NCI-H2081 treated with DMSO at 0.1 percent for 48 hours (cell line): Measurements from ENCODE around the gene GRIP1.

Experiments used
- DNase-seq: peaks from one replicate; lab custom pipeline; 2025; lab: John Stamatoyannopoulos, UW

Gene GRIP1

DNA sequence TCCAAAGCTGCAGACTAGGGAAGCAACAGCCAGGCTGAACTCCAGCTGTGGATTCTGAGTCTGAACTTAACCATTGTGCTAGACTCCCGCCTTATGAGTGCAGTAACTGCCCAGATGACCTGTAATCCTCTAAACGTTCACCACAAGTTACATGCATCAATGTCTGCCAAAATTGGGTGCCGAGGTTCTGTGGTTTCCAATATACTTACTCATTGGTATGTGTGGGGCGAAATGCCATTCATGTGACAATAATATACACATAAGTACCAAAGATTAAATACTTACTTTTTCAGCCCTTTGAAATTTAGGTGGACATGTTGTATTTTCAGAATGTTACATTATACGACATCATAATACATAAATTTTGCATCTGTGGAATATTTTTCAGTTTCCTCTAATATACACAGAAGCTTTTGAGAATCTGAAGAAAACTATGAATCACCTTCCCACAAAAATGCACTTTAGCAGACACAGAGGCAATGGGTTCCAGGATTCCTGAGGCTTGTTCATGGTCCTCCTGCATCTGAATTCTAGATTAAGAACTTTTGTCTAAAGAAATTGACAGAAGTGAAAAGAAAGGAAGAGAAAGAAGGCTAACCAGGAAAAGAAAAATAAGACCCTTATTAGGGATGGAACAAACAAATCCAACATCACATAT, 31.7 kb downstream of the GRIP1 start:
- DNase-seq, result no peak

DNA sequence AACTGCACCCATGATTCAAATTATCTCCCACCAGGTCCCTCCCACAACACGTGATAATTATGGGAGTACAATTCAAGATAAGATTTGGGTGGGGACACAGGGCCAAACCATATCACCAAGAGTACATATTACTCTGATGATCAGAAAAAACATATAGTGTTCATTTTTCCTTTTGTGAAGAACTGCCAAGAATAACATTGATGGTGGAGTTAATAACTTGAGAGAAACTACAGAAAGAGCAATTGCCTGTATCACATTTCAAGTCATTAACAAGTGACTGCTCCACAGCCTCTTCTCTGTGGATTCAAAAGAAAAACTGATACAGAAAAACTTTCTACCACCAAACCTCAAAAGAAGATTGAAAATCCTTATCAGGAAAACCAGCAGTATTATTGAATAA, 34.7 kb downstream of the GRIP1 start:
- DNase-seq, result no peak

DNA sequence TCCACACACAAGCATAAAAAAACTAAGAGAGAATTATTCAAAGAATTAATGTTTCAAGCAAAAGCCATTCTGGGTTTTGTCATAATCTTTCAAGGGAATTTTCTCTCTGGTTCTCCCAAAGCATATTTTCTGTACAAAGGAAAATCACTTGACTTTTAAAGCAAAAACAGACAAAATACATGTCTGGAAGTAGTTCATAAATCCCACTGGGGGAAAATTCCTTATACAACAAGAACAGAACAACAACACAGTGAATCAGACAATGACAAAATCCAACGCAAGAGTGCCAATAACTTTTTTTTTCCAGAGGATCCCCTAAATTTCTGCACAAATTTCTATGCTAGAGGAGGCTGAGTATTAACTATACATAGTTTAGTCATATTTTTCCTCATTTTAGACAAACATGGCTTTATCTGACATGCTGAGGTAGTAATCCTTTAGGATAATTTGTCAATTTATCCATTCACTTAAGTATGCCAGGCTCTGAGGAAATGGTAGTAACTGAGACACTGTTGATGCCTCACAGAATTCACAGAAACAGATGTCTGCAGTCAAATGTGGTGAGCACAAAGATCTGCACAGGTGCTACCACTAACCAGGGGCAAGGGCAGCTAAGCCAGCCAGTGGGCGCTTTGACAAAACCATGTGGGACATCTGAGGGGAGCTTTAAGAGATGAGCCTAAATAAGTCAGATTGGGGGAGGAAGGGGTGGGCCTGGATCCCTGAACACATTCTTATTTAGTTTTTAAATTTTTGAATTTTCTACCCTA, 38.0 kb downstream of the GRIP1 start:
- no peak for DNase-seq

DNA sequence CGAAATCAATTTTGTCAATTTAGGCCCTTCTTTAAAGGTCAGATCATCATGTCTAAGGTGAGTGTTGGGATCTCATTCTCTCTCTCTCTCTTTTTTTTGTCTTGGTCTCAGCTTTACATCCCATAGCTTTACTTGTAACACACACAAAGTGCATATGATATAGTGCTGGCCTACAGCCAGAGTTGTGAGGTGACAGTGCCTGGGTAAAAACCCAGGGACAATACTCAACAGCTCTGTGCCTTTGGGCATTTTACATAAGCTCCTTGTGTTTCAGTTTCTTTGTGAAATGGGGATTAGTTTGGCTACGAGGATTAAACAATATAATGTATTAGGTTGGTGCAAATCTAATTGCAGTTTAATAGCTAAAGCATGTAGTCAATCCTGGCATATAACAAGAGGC, 40.2 kb downstream of the GRIP1 start:
- DNase-seq, result no peak

DNA sequence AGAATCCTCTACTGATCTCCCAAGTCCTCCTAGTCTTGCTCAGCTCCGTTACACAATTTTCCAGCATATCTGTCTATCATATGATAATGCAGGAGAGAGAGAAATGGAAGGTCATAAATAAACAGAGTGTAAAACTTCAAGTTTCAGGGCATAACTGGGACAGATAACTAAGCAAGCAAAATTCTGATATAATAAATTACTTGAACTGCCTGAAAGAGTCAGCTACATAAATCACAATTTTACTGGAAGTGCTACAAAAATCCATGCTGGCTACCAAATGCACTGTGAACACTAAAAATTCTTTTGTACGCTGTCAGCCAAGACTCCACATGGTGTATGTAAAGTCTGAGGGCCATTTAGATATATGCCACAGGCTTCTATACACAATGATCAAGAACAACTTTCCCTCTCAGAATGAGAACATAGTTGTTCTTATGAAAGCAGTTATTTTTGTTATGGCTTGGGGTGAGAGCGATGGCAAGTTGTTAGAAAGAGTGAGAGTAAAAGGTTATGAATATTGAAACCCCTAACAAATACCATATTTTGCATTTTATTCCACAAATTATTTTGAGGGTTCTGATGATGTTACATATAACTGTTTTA, 41.1 kb downstream of the GRIP1 start:
- DNase-seq, result no peak

DNA sequence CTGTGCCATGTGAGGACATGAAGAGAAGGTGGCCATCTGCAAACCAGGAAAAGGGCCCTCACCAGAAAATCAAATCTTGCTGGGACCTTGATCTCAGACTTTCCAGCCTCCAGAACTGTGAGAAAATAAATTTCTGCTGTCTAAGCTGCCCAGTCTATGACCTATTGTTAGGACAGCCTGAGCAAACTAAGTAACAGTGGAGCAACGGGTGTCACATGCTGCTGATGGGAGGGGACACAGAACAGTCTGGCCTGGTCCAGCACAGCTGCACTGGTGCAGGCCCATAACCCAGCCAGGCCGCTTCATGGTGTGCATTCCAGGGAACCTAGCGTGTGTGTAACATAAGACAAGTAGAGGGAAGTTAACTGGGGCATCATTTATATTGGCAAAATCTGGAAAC, 42.1 kb downstream of the GRIP1 start:
- no peak for DNase-seq

DNA sequence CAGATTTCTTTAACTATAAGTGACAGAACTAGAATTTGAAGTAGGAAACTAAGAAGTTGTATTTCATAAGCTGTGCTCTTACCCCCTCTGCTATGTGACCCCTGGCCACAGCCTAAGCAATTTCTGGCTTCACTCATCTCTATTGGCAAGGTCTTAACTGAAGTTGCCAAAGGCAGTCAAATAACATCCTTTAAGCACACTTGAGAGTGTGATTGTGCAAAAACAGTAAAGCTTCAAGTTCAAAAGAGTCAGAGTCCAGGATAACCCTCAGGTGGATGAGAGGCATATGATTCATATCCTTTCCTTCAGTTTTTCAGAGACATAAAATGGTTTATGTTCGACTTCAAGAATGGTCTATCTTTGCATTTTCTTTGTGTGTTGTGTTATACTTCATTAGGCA, 45.2 kb downstream of the GRIP1 start:
- DNase-seq, result no peak

DNA sequence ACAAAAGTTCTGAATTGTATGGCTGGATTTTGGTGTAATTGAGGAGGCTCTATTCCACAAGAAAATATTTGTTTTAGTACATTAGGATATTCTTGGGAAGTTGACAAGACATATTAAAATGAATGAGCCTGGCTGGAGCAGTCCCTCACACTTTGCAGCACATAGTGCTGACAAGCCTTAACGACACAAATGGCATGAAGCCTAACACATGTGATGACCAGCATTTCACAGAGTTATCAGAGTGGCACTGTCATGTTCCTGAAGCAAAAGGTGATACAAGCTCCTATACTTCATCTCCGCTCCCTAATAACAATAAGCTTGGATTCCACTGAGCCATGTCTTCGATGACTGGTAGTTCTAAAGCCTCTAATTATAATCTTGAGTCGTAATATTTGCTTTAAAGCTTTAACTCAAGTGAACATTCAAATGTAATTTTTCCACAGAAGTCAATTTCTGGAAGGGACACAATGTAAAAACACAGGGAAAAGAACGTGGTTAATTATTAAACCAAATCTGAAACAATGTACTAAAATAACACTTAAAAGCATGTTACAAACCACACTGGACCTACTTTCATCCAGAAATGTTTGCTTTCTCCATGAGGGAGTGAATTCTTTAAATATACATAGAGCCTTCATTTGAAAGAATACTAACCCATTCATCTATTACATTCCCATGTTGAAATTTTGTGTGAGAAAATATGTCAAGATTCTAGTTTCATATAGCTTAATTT, 49.6 kb downstream of the GRIP1 start:
- no peak for DNase-seq

DNA sequence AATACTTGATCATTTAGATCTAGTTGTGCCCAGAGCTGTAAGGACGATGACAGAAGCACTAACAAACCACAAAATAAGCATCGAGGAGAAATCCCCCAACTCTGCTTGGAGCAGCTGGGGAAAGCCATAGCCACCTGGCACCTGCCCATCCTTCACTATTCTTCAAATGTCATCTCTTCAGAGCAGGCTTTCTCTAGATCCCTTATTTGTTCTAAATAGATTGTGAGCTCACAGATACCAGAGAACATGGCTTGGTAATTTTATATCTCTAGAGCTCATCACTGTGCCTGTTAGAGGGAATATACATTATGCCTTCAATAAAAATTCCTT, 50.9 kb downstream of the GRIP1 start:
- DNase-seq, result no peak

DNA sequence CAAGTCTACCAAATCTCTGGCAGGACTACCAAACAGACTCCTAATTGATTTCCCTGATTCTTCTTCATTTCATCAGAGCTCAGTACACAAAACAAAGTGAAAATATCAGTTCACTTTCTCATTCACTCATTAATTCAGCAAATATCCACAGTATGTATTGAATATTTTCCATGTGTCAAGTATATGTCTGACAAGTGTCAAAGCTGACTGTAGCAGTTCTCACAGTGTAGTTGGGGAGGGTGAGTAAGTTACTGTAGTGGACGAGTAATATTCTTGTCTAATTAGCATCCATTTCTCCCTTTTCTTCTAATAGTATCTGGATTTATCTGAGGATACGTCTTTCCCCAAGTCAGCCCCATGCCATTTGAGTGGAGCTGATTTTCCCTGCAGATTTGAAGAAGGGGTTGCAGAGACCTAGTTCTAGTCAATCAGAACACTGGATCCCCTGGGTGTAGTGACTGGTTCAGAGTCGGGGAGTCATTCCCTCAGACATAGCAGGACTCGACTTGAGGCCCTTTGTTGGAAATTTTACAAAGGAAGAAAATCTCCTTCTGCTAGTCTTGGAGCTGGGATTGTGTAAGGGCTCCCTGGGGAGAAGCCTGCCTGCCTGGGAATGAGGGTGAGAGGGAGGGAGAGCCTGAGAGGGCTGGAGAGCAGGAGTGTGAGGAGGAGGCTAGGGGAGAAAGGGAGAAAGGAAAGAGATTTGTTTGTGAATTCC, 51.4 kb downstream of the GRIP1 start:
- no peak for DNase-seq

DNA sequence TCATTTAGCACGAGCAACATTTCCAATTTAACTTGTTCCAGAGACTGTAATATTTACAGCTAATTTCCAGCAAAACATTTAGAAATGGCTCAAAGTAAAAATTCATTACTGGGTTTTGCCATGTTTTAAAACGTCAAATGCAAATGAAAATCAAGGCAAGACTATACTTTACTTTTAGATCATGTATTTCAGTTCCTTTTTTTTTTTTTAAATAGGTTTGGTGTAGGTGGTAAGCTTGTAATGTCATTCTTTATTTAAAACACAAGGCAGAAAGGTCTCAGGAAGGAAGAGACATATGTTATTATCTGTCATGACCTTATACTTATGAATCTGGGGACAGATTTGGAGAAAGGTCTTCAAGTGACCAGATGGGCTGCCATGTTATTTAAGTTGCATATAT, 54.1 kb downstream of the GRIP1 start:
- DNase-seq, result no peak

DNA sequence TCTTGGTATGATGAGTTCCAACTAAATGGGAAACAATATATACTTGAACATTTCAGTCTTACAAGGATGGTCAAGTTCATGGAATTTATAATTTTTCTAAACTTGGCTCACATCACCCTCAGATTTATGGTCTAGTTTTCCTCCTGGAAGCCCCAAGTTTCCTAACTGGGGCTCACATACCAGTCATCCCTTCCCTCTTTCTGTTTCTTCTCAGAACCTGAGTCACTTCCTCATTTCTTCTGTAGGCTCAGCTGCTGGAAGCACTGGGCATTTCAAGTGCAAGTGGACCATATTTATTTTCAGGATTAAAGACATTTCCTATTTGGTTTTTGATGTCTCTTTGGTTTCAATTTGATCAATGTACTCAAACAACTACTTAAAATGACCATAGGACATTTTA, 55.4 kb downstream of the GRIP1 start:
- no peak for DNase-seq

DNA sequence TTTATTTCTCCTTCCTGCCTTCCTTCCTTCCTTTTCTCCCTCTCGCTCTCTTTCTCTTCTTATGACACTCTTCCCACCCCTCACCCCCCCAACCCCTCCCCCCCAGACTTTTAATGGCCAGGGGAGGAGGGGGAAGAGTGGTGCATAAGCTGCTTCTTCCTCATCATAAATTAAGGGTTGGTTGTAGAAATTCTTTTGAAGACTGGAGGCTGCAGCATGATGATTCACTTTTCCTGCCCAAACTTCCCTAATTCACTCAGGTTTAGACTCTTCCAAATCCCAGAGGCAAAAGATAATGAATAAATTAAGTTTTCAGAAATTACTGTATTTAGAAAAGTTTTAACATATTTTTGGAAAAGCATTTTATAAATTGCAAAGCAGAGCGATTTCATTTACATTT, 58.2 kb downstream of the GRIP1 start:
- DNase-seq, result no peak

DNA sequence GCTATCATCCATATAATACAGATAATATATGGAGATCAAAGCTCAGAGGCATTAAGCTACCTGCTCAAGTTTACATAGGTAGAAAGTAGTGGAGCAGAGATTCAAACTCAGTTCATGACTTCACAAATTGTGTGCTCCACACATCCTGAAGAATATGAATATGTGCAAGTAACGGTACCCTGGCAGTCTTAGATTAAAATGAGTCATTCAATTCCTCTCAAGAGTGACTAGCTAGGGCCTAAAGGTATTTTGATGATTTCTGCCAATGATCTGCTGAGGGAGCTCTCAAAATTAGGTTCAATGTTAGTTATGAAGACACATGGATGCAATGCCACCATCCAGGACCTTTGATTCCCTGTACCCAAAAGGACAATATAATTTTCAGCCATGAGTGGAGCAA, 58.9 kb downstream of the GRIP1 start:
- DNase-seq, result no peak

DNA sequence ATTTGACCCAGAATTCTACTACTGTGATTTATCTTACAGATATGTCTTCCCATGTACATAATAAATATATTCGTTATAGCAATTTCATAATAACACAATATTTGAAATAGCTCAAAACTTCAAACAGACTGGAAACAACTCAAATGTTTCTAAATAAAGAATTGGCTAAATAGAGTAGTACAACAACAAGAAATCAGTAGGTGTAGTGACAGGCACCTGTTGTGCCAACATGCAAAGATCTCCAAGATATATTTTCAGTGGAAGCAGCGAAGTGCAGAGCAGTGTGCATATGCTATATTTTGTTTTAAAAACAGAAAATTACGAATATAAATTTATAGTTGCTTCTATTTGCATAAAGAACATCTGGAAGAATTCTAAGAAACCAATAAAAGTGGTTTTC, 60.9 kb downstream of the GRIP1 start:
- DNase-seq, result no peak

DNA sequence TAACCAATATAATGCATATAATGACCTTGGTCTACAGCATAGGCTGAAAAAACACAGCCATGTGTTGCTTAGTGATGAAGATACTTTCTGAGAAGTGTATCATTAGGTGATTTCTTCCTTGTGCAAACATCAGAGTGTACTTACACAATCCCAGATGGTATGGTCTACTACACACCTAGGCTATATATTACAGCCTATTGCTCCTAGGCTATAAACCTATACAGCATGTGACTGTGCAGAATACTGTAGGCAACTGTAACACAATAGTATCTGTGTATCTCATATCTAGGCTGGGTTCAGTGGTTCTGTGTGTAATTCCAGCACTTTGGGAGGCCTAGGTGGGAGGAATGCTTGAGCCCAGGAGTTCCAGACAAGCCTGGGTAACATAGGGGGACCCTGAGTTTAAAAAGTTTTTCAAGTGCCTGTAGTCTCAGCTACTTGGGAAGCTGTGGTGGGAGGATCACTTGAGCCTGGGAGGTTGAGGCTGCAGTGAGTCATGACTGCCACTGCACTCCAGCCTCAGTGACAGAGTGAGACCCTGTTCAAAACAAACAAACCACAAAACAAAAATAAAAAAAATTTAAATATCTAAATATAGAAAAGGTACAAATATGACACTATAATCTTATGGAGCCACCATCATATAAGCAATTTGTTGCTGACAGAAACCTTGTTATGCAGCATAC, 66.6 kb downstream of the GRIP1 start:
- no peak for DNase-seq

DNA sequence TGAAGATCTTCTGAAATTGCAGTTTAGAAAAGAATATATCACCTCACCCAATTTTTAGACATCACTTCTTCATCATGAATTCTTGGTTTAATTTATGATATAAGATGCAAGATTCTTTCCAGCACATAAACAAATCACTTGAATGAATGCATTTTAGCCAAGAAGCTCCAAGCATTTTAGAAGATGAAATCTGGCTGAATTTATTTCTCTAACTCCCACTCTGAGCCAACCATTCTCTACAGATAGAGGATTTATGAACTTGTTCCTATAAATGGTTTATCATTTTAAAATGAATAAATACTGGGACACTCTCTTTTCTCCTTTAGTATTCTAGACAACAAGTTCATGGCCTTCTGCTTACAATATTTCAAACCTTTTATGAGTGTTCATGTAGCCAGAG, 71.7 kb downstream of the GRIP1 start:
- no peak for DNase-seq

DNA sequence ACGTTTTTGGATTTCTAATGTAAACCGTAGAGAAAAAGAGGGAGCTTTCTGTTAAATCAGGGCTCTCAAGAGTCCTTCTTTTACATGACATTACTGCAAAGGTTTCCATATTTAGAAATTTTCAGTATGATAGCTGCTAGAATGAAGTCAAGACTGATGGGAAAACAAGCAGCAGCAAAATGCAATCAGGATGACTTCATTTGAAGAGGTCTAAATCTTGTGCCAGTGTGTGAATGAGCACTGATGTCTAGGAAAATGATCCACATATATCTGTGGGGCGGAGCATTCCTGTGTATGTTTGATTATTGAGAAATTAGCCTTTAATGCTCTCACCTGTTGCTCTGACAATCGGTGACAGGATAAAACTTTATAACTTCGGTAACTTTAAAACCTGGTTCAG, 73.6 kb downstream of the GRIP1 start:
- DNase-seq, result no peak

DNA sequence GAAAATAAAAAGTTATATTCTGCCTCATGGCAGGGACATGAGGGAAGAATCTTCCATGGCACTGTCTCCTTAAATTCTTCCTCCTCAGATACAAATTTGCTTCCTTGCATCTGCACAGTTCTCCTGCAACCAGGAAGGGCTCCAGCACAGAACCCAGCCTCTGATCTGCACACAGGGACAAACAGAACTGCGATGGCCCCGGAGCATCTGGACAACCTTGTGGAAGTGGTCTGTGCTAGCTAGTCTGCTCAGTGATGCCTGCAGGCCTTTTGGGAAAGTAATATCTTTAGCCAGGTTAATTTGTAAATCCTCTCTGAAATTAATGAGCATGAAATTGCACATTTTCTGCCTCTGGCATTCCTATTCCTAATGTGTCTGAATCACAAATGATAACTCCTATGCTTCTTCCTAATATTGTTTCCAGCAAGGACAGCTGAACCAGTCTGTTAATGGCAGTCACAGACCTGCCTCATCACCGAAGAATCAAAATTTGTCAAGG, 74.8 kb downstream of the GRIP1 start:
- DNase-seq, result no peak

DNA sequence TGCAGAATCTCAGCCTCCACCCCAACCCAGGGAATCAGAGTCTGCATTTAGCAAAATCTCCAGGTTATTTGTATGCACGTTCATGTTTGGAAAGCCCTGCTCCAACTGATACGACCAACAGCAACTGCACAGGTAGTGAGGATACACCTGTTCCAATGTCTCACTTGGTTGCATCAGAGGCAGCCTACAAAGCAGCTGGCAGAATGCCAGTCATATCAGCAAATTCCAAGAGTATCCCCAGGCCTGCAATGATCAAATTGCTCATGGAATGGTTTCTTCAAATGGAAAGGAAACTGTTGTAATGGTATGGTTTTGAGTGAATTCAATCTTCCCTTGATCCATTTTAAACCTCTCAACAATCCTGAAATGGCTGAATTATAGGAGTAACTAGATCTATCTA, 75.4 kb downstream of the GRIP1 start:
- DNase-seq, result no peak

DNA sequence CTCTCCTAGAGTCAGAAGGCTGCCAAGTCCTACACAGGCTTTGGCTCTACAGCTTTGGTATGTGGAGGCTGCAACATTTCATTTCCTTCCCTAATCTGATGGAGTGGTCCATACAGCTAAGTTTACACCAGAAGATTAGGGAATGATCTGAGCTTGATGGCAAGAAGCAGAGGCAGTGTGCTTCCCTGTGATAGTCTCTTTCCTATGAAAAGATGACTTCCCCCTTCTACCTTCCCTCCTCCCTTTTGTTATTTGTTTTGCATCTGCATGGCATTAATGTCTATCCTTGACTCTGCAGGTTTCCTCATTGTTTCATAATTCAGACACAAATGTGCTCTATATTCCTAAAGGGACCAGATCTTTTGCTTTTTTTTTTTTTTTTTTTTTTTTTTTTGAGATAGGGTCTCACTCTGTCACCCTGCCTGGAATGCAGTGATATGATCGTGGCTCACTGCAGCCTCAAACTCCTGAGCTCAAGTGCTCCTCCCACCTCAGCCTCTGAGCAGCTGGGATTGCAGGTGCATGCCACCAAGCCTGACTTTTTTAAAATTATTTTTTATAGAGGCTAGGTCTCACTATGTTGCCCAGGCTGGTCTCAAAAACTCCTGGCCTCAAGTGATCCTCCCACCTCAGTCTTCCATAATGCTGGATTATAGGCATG, 76.3 kb downstream of the GRIP1 start:
- DNase-seq, result no peak
